SKM-1 (cell line): ENCODE data around the gene ENGASE.
"Not testable (repeated sequence)": the region's sequence is repeated elsewhere in the genome, so short reads cannot be mapped to it uniquely, and the experiment has no call there.

Experiments used
- DNase-seq: peaks from one replicate; lab custom pipeline; 2025; ENCODE audit not compliant: unreplicated experiment; lab: John Stamatoyannopoulos, UW

ENGASE gene

GRCh38 chr17:79074649-79075445 is at the start of gene ENGASE:
Gene ENGASE, plus strand, starts transcription at chr17:79074824. Its CDS starts 121 bp downstream, at chr17:79074945.
- DNase-seq: peak; percentile 92

- no peak for DNase-seq
These were observed 49.5 kb upstream of the ENGASE start for GRCh38 chr17:79024901-79025737.

- DNase-seq: no peak
These were observed 48.0 kb upstream of the ENGASE start for GRCh38 chr17:79026376-79027273.

GRCh38 chr17:79027274-79027924 is 47.2 kb upstream of the ENGASE start:
- DNase-seq: no peak

- no peak for DNase-seq
These were observed 46.6 kb upstream of the ENGASE start for GRCh38 chr17:79027925-79028491.

GRCh38 chr17:79028496-79029326 is 45.9 kb upstream of the ENGASE start:
- DNase-seq: no peak

GRCh38 chr17:79029327-79030009 is 45.2 kb upstream of the ENGASE start:
- DNase-seq: no peak

- not testable (repeated sequence) for DNase-seq
These were observed 44.0 kb upstream of the ENGASE start for GRCh38 chr17:79030636-79031035.

- DNase-seq: no peak
These were observed 42.4 kb upstream of the ENGASE start for GRCh38 chr17:79031996-79032875.

GRCh38 chr17:79033046-79033616 is 41.5 kb upstream of the ENGASE start:
- no peak for DNase-seq

- no peak for DNase-seq
These were observed 40.7 kb upstream of the ENGASE start for GRCh38 chr17:79033741-79034501.

- no peak for DNase-seq
These were observed 39.6 kb upstream of the ENGASE start for GRCh38 chr17:79034931-79035485.

GRCh38 chr17:79035686-79036085 is 38.9 kb upstream of the ENGASE start:
- no peak for DNase-seq

GRCh38 chr17:79036181-79036580 is 38.4 kb upstream of the ENGASE start:
- no peak for DNase-seq

GRCh38 chr17:79036596-79036995 is 38.0 kb upstream of the ENGASE start:
- no peak for DNase-seq

GRCh38 chr17:79038545-79039135 is 36.0 kb upstream of the ENGASE start:
- no peak for DNase-seq
